ENCODE data around the gene MED13L. TPM values are rescaled to one million over a fixed set of nuclear protein-coding genes. Genes with fewer than 3 reads are reported as not detected.
A peak's percentile ranks its signal among the peaks of the same experiment; 100 is the strongest.

MED13L gene
- total and polyA plus RNA-seq, 8 donors = 92.4 to 123 (median 97.0) TPM

DNA sequence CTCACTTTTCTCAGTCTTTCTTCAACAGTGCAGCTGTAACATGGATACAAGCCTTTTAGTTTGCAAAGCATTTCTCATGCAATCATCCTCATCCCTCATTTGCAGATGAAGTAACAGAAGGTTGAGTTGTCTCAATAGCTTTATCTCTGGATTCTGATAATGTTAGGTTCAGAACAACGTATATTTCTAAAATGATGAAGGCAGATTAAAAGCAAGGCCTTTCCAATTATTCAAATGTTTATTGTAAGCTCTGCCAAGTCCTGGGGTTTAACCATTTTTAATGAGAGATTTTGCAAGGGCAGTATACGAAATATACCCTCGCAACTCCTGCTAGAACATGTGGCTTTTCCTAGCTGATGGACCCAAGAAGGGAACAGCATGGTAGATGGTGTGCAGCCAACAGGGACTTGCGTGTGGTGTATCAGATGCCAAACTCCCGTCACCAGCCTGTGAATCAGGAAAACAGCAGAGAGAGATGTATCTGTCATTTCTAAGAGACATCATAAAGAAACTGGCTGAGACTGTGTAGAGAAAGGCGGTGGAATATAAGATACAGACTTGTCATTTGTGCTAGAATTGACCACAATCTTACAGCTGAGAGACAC, 319.7 kb downstream of the MED13L start:
- Histone ChIP-seq H3K4me1 (no peaks in the 10 kb centered on the region), H3K4me3 (no peak overlapping the region), H3K9me3 (no peaks in the 10 kb centered on the region), H3K27me3 (no peaks in the 10 kb centered on the region), H3K36me3 (peaks cover 0 to 50% of the 10 kb centered on the region in 2 donors), H3K27ac (no peak overlapping the region)
- peak in 2 of 4 donors; percentile 64 to 79 for DNase-seq
- intact Hi-C loops (cut with DNase I) = no loop called here
- TF ChIP-seq, protein P1, sequence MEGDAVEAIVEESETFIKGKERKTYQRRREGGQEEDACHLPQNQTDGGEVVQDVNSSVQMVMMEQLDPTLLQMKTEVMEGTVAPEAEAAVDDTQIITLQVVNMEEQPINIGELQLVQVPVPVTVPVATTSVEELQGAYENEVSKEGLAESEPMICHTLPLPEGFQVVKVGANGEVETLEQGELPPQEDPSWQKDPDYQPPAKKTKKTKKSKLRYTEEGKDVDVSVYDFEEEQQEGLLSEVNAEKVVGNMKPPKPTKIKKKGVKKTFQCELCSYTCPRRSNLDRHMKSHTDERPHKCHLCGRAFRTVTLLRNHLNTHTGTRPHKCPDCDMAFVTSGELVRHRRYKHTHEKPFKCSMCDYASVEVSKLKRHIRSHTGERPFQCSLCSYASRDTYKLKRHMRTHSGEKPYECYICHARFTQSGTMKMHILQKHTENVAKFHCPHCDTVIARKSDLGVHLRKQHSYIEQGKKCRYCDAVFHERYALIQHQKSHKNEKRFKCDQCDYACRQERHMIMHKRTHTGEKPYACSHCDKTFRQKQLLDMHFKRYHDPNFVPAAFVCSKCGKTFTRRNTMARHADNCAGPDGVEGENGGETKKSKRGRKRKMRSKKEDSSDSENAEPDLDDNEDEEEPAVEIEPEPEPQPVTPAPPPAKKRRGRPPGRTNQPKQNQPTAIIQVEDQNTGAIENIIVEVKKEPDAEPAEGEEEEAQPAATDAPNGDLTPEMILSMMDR (IDR thresholded peaks at IDR 0.05) = no peak
- no peak for ATAC-seq

DNA sequence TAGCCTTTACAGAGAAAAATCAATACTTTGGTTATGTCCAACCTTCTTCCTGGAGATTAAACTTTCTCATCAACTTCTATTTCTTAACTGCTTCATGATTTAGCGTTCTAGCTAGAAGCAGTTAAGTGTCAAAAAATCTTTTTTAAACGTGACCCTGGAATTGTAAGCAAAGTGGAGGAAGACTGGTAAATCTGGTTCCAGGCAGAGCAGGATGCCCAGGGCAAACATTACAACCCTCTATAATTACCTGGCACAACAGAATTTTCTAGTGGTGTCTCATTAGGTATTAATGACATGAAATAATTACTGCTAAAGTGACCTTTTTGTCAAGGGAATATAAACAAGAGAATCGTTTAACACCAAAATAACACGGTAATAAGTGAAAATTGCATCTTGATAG, 320.8 kb downstream of the MED13L start:
- intact Hi-C loops (cut with DNase I) = no loop called here

DNA sequence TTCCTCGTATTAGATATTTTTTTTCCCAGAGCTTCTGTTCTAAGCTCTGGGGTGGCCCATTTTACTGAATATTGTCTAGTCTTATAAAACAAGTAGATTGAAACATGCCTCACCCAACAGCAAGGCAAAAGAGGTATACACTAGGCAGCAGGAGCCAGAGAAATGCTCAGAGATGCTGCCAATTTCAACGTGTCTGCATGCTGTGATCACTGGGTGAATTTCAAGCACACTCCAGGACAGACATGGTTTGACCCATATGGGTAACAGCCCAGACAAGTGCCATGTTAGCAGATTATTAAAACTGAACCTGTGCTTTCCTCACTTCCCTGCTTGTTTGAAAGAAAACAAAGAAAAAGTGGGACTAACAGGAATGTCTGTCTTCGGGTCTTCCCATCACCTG, 321.3 kb downstream of the MED13L start:
- DNase-seq (no peak), ATAC-seq (no peak)
- Histone ChIP-seq H3K27me3 (no peaks in the 10 kb centered on the region), H3K27ac (no peak overlapping the region), H3K36me3 (peaks cover 0 to 35% of the 10 kb centered on the region in 2 donors), H3K4me1 (no peaks in the 10 kb centered on the region), H3K9me3 (no peaks in the 10 kb centered on the region), H3K4me3 (no peak overlapping the region)
- TF ChIP-seq, protein P1 (IDR thresholded peaks at IDR 0.05) = no peak
- intact Hi-C loops (cut with DNase I) = no loop called here

More for the DNA sequence above, 320.8 kb downstream of the MED13L start:
- TF ChIP-seq, protein P1 (IDR thresholded peaks at IDR 0.05) = no peak
- DNase-seq (no peak), ATAC-seq (no peak)
- Histone ChIP-seq H3K4me1 (no peaks in the 10 kb centered on the region), H3K9me3 (no peaks in the 10 kb centered on the region), H3K27me3 (no peaks in the 10 kb centered on the region), H3K27ac (no peak overlapping the region), H3K36me3 (peaks cover 0 to 39% of the 10 kb centered on the region in 2 donors), H3K4me3 (no peak overlapping the region)

DNA sequence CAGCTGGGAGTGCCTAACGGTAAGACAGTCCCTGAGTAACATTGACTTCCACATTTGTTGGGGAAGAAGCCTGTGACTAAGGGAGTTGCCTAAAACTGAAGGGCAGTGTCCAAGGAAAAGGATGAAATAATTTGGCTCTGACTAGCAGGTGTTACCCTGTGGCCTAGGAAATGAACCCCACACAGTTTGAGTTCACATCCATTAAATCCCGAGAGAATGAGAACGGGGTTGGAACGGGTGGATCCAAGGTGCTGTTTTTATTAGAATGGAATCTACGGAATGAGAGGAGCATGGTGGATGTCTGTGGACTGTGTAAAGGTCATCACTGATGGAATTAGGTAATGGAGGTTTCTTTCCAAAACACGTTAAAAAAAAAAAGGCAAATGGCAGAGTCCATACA, 324.0 kb downstream of the MED13L start:
- ATAC-seq = no peak
- no peaks in the 10 kb centered on the region for H3K9me3 ChIP-seq
- peaks cover 0 to 25% of the 10 kb centered on the region in 2 donors for H3K36me3 ChIP-seq

DNA sequence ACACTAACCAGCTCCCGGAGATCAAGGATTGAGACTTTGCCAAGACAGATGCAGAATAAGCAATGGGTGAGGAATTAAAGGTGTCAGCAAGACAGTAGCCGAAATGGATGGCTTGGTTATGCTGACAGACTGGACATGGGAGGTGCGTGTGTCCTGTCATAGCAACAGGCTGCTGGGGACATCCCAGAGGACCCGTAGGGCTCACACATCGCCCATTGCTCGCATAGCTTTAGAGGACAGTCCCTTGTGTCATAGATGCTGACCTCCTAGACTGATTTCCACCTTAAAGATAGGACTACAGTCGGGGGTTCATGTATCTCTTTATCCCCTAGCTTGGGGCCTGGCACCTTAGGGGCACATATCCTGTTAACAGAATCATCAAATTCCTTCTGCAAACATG, 324.5 kb downstream of the MED13L start:
- ATAC-seq = no peak

More for the DNA sequence above, 324.0 kb downstream of the MED13L start:
- TF ChIP-seq, protein P1 (IDR thresholded peaks at IDR 0.05) = no peak
- Histone ChIP-seq H3K27me3 (no peaks in the 10 kb centered on the region), H3K4me1 (no peaks in the 10 kb centered on the region), H3K4me3 (no peak overlapping the region), H3K27ac (no peak overlapping the region)
- DNase-seq = no peak
- intact Hi-C loops (cut with DNase I) = no loop called here

More for the DNA sequence above, 324.5 kb downstream of the MED13L start:
- Histone ChIP-seq H3K27ac (no peak overlapping the region), H3K36me3 (peaks cover 0 to 22% of the 10 kb centered on the region in 2 donors), H3K4me1 (no peaks in the 10 kb centered on the region), H3K9me3 (no peaks in the 10 kb centered on the region), H3K27me3 (no peaks in the 10 kb centered on the region), H3K4me3 (no peak overlapping the region)
- DNase-seq = no peak
- intact Hi-C loops (cut with DNase I) = no loop called here
- TF ChIP-seq, protein P1 (IDR thresholded peaks at IDR 0.05) = no peak

Data from left lung (tissue), 10 donors.